Activated CD4-positive, alpha-beta T cell treated with anti-CD3 and anti-CD28 coated beads for 48 hours (primary cell): ENCODE data around the gene SGPP2.
"Not testable (repeated sequence)": the region's sequence is repeated elsewhere in the genome, so short reads cannot be mapped to it uniquely, and the experiment has no call there.

Experiments used
- DNase-seq: peaks from one replicate; pipeline ENCODE4 v3.0.0-alpha.2; 2020

SGPP2 gene

GRCh38 chr2:222535477-222535876 lies 111.1 kb downstream of the SGPP2 start:
- no peak for DNase-seq

DNA sequence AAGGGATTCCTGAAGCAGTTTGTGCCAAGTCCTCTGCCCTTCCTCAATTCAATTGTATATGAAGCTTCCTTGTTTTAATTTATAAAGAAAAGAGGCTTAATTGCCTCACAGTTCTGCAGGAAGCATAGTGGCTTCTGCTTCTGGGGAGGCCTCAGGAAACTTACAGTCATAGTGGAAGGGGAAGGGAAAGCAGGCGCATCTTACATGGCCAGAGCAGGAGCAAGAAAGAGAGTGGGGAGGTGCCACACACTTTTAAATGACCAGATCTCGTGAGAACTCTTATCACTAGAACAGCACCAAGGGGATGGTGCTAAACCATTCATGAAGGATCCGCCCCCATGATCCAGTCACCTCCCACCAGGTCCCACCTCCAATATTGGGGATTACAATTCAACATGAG lies 114.2 kb downstream of the SGPP2 start:
- no peak for DNase-seq

GRCh38 chr2:222544661-222545060 lies 120.3 kb downstream of the SGPP2 start:
- DNase-seq, result no peak

GRCh38 chr2:222545823-222546795 lies 121.8 kb downstream of the SGPP2 start:
- DNase-seq, result no peak

- DNase-seq, result no peak
Measured at GRCh38 chr2:222547083-222547482, 122.7 kb downstream of the SGPP2 start.

DNA sequence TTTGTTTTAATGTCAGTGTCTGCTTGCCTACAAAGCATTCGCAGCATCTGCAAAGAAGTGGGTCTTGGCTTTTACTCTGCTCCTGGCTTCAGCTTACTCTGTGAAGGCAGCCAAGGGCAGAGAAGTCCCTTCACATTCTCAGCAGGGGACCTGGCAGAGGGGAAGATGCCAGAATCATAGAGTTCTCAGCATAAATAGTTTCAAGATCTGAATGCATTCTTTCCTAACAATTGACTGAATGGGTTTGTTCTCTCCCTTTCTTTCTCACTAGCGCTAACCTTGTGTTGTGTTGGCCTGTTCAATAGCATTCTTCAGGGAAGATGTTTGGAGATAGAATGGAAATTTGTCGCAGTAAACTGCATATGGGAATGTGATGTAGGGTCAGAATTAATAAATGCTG lies 124.6 kb downstream of the SGPP2 start:
- no peak for DNase-seq

DNA sequence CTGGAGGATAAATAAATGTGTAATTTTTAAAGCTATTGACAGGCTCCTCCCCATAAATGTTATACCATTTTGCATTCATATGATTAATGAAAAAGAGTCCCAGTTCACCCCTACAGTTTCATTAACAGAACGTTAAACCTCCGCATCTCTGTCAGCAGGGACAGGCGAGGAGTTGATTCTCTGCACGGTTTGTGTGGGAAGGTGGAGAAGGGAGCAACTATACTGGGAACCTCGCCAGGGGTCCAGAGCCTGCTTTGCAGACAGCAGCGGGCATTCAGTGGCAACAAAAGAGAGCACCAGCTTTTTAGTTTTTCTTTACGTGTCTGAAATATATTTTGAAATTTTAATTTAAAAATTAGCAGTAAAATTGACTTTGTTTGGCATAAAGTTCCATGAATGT lies 130.2 kb downstream of the SGPP2 start:
- no peak for DNase-seq

DNA sequence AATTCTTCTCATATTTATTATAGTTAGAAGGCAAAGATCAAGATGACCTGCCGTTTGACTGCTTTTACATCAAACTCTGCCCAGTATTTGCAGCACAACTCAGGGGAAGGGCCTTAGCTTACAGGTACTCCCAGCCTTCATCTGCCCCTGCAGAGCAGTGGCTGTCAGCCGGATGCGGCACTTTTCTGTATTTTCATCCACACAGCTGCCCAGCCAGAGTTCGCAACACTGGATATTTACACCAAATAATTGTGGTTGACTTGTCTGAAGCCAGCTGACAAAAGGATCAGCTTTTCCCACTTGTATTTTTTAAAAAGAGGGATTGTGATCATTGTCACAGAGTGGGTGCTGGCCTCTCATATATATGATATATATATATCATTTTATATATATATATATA lies 136.8 kb downstream of the SGPP2 start:
- DNase-seq, result no peak

- DNase-seq, result peak; percentile 48
Measured at GRCh38 chr2:222561817-222562645, 137.7 kb downstream of the SGPP2 start.

DNA sequence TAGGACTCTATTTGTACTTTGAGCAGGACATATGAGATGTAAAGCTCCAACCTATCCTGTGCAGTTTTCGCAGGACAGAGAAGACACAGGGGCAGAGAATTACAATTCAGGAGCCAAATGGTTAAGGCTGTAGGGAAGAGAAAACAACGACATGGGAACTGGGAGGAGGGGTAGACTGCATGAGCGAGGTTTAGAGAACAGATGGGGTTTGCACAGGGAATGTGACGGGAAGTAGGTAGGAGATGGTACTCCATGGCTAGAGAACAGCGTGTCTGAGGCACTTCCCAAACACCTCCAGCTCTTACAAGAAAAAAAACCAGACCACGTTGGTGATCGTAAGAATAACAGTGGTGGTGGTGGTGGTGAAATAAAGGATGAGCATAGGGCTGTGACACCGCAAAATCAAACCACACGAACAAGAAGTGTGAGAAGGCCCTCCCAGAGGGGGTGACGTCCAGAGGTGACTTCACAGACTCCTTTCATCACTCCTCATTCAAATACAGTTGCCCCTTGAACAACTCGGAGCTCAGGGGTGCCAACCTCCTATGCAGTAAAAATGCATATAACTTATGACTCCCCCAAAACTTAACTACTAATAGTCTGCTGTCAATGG lies 138.9 kb downstream of the SGPP2 start:
- no peak for DNase-seq

DNA sequence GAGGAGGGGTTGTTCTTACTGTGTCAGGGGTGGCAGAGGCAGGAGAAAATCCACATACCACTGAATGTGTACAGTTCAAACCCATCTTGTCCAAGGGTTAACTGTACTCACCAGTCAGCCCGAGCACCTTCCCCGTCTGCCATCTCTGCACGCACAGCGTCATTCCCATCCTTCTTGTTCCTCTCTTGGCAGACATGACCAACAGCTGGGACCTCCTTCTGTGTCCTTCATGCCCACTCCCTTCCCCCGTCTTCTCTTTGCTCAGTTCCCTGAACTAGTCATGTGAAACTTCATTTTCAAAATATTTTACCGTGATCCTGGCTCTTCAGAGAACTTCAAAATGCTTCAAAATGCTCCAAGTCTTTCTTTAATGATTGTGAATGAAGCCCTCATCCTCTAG lies 139.6 kb downstream of the SGPP2 start:
- DNase-seq, result no peak

- DNase-seq, result no peak
Measured at GRCh38 chr2:222566229-222566628, 141.9 kb downstream of the SGPP2 start.

- no peak for DNase-seq
Measured at GRCh38 chr2:222568865-222569264, 144.5 kb downstream of the SGPP2 start.

GRCh38 chr2:222569826-222570225 lies 145.5 kb downstream of the SGPP2 start:
- no peak for DNase-seq

DNA sequence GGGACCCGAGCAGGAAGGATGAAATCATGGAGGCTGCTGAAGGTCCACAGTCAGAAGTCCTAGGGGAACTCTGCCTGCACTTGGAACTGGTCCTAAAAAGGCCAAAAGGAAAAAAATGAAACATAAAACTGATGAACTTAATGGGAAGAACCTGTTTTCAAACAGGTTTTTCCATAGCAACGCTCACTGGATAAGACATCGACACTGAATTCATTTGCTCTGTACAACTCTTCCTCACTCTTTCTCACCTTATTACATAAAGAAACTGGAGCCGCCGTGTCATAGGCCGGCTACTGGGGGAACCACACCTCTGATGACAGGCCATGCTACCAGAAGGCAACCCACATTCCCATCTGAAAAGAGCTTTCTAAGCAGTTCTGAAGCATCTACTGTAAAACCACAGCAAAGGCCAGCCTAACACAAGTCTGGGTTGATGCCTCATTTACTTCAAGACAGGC lies 147.9 kb downstream of the SGPP2 start:
- no peak for DNase-seq

DNA sequence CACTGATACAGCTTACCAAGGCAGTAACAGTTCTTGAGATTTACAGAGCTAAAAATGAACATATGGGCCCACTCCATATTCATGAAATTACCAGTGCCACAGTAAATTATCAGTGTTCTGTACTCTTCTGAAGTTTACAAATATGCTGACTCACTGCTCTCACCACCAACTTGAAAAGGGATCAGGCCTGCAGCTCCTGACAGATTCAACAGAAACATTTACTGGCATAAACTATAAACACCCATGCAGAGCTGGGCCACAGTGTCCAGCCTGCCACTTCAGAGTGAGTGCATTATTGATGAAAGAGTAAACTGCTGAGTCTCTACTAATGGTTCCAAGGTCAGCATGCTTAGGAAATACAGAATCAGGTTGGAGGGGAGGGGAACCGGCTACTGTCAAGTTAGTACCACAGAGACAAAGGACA lies 148.4 kb downstream of the SGPP2 start:
- DNase-seq, result no peak

GRCh38 chr2:222575618-222576017 lies 151.3 kb downstream of the SGPP2 start:
- DNase-seq, result no peak

GRCh38 chr2:222576171-222577081 lies 152.1 kb downstream of the SGPP2 start:
- no peak for DNase-seq

- DNase-seq, result no peak
Measured at GRCh38 chr2:222577341-222577740, 153.0 kb downstream of the SGPP2 start.

DNA sequence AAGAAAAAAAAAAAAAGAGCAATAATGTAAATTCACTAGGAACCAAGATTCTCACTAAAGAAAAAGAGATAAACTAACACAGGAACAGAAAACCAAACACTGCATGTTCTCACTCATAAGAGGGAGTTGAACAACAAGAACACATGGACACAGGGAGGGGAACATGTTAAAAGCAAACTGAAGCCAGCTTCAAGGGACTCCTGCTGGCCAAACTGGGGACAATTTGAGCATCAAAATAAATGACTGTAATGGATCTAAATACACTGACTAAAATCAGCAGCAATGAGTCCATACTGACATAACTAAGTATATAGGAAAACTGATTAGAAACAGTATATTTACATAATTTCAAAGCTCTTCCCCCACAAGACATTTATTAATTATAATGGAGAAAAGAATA lies 158.6 kb downstream of the SGPP2 start:
- no peak for DNase-seq

GRCh38 chr2:222584589-222584988 lies 160.2 kb downstream of the SGPP2 start:
- not testable (repeated sequence) for DNase-seq

DNA sequence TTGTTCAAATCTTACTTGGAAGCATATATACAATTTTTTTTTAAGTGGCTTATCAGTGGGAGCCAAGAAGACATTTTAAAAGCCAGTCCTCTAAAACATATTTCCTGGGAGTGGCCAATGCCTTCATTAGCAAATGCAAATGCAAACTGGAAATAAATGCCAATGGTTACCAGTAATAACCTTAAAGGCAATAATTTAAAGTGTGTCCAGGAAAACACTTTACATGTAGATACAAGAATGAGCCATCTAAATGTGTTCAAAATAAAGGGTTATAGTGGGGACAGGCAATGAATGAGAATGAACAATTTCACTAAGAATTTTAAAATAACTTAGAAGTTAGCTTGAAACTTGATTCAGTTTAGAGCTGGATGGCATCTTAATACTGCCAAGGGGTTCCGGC lies 167.3 kb downstream of the SGPP2 start:
- no peak for DNase-seq
